Testis (tissue), 3 donors: ENCODE data around the gene EVI5. TPM values are rescaled to one million over a fixed set of nuclear protein-coding genes. Genes with fewer than 3 reads are reported as not detected.

Source experiments
- DNase-seq: peaks from one replicate; pipeline ENCODE4 v3.0.0-alpha.2; 2019
- H3K27ac ChIP-seq, 2 donors: fragments of 200-600 bp; sonication (generic); one replicate each; pipeline ENCODE4 v1.5.1; 2019
- H3K27me3 ChIP-seq: fragments of 200-600 bp; sonication (generic); one replicate; pipeline ENCODE4 v1.5.1; 2019
- H3K36me3 ChIP-seq: fragments of 200-600 bp; sonication (generic); one replicate; pipeline ENCODE4 v1.5.1; 2017; ENCODE audit warnings: low read depth; ENCODE audit errors: missing control alignments
- H3K4me1 ChIP-seq: fragments of 200-600 bp; sonication (generic); one replicate; pipeline ENCODE4 v1.5.1; 2019
- H3K4me3 ChIP-seq, 2 donors: fragments of 200-600 bp; sonication (generic); one replicate each; pipeline ENCODE4 v1.5.1; 2017 to 2019
- H3K9me3 ChIP-seq: fragments of 200-600 bp; sonication (generic); one replicate; pipeline ENCODE4 v1.5.1; 2017
- POLR2A ChIP-seq: fragments of 450-650 bp; IDR thresholded peaks from one replicate; pipeline ENCODE4 v1.6.1; 2017; ENCODE audit warnings: antibody characterized with exemption, mild to moderate bottlenecking, moderate library complexity
- WGBS, 2 donors: methylation state at CpG; one replicate each; pipeline ENCODE4 v1.1.5; 2018; 5-methylcytosine and 5-hydroxymethylcytosine counted together
- intact Hi-C: fragments of 100-400 bp; cut with DNase I; formaldehyde crosslinking; loops from one replicate; pipeline ENCODE4 v1.15.1; 2023; ENCODE audit warnings: low total_unique reads
- polyA plus RNA-seq: library from polyadenylated mRNA; stranded (reverse); fragments of 350-450 nt; fragmentation: Illumina TruSeq; extraction: RNeasy Lipid Tissue Mini Kit (QIAGEN cat#74804); gene quantifications from one replicate; pipeline ENCODE4 v1.2.3, GENCODE V29; 2014; ENCODE audit warnings: low read depth, low replicate concordance; ENCODE audit not compliant: insufficient read depth
- total RNA-seq, 2 donors: library from RNA; depleted of rRNA; stranded (reverse); fragments of >200 nt; gene quantifications; one replicate each; pipeline ENCODE4 v1.2.3, GENCODE V29; 2016
- TF ChIP-seq, protein P1 (sequence below), 3 experiments: fragments of 450-650 bp in 2 of 3; fragments of 200-600 bp in 1 of 3; sonication (generic) in 1 of 3; IDR thresholded peaks; one replicate each; pipeline ENCODE4 v1.5.1; 2016 to 2019; ENCODE audit warnings: antibody characterized with exemption in 3 of 3, mild to moderate bottlenecking in 2 of 3, moderate library complexity in 1 of 3

EVI5 gene
- total and polyA plus RNA-seq, 3 donors from 2014 or later = 27.0 to 73.9 (median 58.7) TPM

DNA sequence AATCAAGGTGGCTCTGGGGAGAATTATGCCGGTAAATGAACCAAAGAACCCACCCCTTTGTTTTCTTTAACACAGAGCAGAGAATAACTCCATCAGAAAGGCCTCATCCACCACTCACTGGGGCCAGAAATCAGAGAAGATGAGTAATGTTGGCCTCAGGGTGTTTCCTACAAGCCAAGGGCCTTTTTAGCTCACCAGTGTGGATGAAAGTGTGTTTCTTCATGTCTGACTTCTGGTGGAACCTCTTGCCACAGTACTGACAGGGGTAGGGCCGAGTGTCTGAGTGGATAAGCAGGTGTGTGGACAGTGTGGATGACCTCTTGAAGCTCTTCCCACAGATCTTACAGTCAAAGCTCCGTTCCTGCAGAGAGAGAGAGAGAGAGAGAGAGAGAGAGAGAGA lies 306.5 kb downstream of the EVI5 start:
- H3K4me3 ChIP-seq = no peak overlapping the region
- DNase-seq = no peak
- intact Hi-C loops = no loop called here
- H3K27me3 ChIP-seq = no peaks in the 10 kb centered on the region
- no peak for TF ChIP-seq POLR2A
- TF ChIP-seq, protein P1, sequence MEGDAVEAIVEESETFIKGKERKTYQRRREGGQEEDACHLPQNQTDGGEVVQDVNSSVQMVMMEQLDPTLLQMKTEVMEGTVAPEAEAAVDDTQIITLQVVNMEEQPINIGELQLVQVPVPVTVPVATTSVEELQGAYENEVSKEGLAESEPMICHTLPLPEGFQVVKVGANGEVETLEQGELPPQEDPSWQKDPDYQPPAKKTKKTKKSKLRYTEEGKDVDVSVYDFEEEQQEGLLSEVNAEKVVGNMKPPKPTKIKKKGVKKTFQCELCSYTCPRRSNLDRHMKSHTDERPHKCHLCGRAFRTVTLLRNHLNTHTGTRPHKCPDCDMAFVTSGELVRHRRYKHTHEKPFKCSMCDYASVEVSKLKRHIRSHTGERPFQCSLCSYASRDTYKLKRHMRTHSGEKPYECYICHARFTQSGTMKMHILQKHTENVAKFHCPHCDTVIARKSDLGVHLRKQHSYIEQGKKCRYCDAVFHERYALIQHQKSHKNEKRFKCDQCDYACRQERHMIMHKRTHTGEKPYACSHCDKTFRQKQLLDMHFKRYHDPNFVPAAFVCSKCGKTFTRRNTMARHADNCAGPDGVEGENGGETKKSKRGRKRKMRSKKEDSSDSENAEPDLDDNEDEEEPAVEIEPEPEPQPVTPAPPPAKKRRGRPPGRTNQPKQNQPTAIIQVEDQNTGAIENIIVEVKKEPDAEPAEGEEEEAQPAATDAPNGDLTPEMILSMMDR (IDR thresholded peaks at IDR 0.05) = no peak
- H3K4me1 ChIP-seq = peaks cover 18% of the 10 kb centered on the region
- no peaks in the 10 kb centered on the region for H3K9me3 ChIP-seq
- H3K36me3 ChIP-seq = no peaks in the 10 kb centered on the region
- no peak overlapping the region for H3K27ac ChIP-seq
- 92 to 97% methylated on average over 3 of the region's 3 CpGs for WGBS, 2 donors

DNA sequence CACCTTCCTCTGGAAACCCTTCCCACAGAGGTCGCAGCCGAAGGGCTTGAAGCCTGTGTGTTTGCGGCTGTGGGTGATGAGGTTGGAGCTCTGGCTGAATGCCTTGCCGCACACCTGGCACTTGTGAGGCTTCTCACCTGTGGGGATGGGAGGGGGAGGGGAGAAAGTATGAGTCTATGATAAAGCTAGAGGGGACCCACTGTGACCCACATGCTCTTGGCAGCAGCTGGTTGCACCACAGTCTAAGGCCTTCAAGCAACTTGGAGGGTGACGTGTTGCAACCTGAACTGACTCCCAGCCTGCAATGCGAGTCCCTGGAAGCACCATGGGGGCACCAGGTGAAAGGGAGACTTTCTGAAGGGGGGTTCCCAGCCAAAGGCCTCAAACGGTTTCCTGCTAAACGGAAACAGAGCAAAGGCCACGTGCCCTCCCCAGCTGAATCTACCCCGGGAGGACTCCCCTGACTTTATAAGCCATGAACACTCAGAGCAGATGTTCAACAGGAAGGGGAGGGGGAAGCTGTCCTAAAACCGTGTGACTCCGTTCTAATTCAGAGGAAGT lies 308.8 kb downstream of the EVI5 start:
- TF ChIP-seq, protein P1 (IDR thresholded peaks at IDR 0.05) = no peak
- no peak for TF ChIP-seq POLR2A
- H3K27me3 ChIP-seq = no peaks in the 10 kb centered on the region

DNA sequence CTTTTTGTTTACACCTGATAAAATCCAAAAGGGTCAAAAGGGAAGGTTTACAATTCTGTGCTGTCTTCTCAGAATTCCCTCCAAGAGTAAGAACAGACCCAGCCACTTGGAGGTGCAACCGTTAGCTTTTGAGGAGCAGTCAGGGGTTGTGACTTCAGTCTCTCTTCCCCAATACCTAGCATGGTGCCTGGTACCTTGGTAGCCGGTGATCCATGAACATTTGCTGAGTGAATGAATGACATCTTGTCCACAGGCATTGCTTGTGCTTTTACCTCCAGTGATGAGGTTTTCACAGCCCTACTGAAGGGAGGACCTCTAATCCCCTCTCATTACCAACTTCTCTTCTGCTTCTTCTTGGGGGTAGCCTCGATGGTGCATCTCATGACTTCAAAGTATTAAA lies 309.9 kb downstream of the EVI5 start:
- intact Hi-C loops = no loop called here
- no peaks in the 10 kb centered on the region for H3K36me3 ChIP-seq
- WGBS, 2 donors = 87 to 93% methylated on average over 3 of the region's 3 CpGs
- no peak overlapping the region for H3K27ac ChIP-seq
- H3K27me3 ChIP-seq = no peaks in the 10 kb centered on the region
- no peaks in the 10 kb centered on the region for H3K4me1 ChIP-seq
- DNase-seq = no peak
- H3K9me3 ChIP-seq = no peaks in the 10 kb centered on the region
- H3K4me3 ChIP-seq = no peak overlapping the region
- no peak for TF ChIP-seq POLR2A
- TF ChIP-seq, protein P1 (IDR thresholded peaks at IDR 0.05) = no peak

More for the DNA sequence above, 308.8 kb downstream of the EVI5 start:
- Histone ChIP-seq H3K9me3 (no peaks in the 10 kb centered on the region), H3K4me1 (peaks cover 4% of the 10 kb centered on the region), H3K27ac (no peak overlapping the region), H3K36me3 (no peaks in the 10 kb centered on the region), H3K4me3 (no peak overlapping the region)
- DNase-seq = no peak
- 55 to 63% methylated on average over 7 to 12 of the region's 12 CpGs for WGBS, 2 donors
- intact Hi-C loops = no loop called here

DNA sequence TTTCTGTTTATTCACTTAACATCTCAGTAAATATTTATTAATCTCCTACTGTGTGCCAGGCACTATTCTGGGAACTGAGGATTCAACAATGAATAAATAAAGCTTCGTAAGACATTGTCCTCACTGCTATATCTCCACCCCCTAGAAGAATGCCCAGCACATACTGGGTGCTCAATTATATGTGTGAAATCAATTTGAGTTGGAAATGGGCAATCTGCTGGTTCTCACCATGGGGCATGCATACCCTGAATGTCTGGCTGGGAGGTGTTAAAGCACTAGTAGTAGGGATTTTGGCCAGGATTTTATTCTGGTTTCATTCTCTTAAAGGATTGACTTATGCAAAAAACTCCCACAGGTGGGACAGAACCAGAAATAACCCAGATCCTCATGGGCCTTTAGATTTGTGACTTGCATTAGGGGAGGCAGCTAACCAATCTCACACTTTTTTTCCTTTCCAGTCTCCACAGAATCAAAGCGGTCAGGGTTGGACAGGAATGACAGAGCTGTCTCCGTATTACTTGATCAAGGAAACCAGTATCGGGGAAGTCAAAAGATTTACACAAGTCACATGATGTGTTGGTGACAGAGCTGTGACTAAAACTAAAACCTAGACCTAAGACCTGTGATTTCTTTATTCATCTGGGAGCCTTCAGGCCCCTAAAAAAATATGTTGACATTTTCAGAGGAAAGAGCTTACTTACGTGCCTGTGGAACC lies 311.0 kb downstream of the EVI5 start:
- H3K9me3 ChIP-seq = no peaks in the 10 kb centered on the region
- intact Hi-C loops = no loop called here
- 89 to 95% methylated on average over 5 of the region's 5 CpGs for WGBS, 2 donors
- no peaks in the 10 kb centered on the region for H3K36me3 ChIP-seq
- H3K4me3 ChIP-seq = no peak overlapping the region
- H3K4me1 ChIP-seq = no peaks in the 10 kb centered on the region
- H3K27me3 ChIP-seq = no peaks in the 10 kb centered on the region
- no peak for DNase-seq
- TF ChIP-seq, protein P1 (IDR thresholded peaks at IDR 0.05) = no peak
- TF ChIP-seq POLR2A = no peak
- H3K27ac ChIP-seq = no peak overlapping the region

DNA sequence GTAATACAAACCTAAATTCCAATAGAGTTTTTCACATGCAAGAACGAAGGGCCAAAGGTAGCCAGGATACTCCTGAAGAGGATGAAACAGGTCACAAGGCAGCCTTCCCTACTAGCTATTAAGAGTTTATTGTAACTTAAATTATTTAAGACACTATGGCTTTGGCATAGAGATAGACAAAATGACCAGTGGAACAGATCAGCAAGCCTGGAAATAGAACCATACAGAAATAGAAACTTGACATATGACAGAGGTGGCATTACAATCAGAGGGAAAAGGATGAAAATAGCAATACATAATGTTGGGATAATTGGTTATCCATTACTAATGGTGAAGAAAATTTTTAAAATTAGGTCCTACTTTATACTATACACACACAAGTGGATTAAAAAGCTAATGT lies 314.7 kb downstream of the EVI5 start:
- TF ChIP-seq, protein P1 (IDR thresholded peaks at IDR 0.05) = no peak
- TF ChIP-seq POLR2A = no peak
- 88 to 95% methylated on average over 1 of the region's 1 CpG for WGBS, 2 donors
- no peak for DNase-seq

More for the DNA sequence above, 314.7 kb downstream of the EVI5 start:
- Histone ChIP-seq H3K4me3 (no peak overlapping the region), H3K4me1 (no peaks in the 10 kb centered on the region), H3K36me3 (no peaks in the 10 kb centered on the region), H3K27ac (no peak overlapping the region), H3K27me3 (no peaks in the 10 kb centered on the region), H3K9me3 (no peaks in the 10 kb centered on the region)
- intact Hi-C loops = no loop called here
